Hair follicular keratinocyte (primary cell): ENCODE results near the gene RHBDL2. TPM values are rescaled to one million over a fixed set of nuclear protein-coding genes. Genes with fewer than 3 reads are reported as not detected.

ENCODE experiments used
- total RNA-seq: library from RNA; depleted of rRNA; stranded (reverse); fragments of >200 nt; gene quantifications from 2 replicates; pipeline ENCODE4 v1.2.3, GENCODE V29; 2015

RHBDL2 gene
- total RNA-seq: 3.9 and 8.7 TPM in 2 replicates

GRCh38 chr1:38941527-38942019 is at the start of gene RHBDL2:
Gene RHBDL2 (minus strand): TSS chr1:38941830. CDS start chr1:38919212, 22,618 bp downstream.

GRCh38 chr1:38990738-38991637 is 49.4 kb upstream of the RHBDL2 start, which contains the start of gene AKIRIN1:
Gene AKIRIN1 (plus strand): TSS chr1:38991276. CDS start chr1:38991381, 105 bp downstream.

GRCh38 chr1:38881487-38881886 is 60.1 kb downstream of the RHBDL2 start, which contains the start of gene GJA9:
Gene GJA9 (minus strand): TSS chr1:38881587. CDS start chr1:38876098, 5,489 bp downstream.

GRCh38 chr1:38873027-38873969 is 68.3 kb downstream of the RHBDL2 start, which contains the start of gene MYCBP:
Gene MYCBP (minus strand): TSS chr1:38873348. CDS start chr1:38873305, 43 bp downstream.

GRCh38 chr1:38859561-38860453 is 81.8 kb downstream of the RHBDL2 start, which contains the start of gene RRAGC:
Gene RRAGC (minus strand): TSS chr1:38859772. CDS start chr1:38859646, 126 bp downstream.

Other genes starting within 250 kb of the RHBDL2 start
- 10.1 and 10.9 TPM in 2 replicates for gene RRAGC, start 82.1 kb downstream of the RHBDL2 start, total RNA-seq
- 32.8 and 47.2 TPM in 2 replicates for gene MYCBP, start 68.5 kb downstream of the RHBDL2 start, total RNA-seq
- gene GJA9, start 60.2 kb downstream of the RHBDL2 start, total RNA-seq: 0.08 TPM in 1 of 2 replicates, not detected in the other
- 46.1 and 47.2 TPM in 2 replicates for gene AKIRIN1, start 49.4 kb upstream of the RHBDL2 start, total RNA-seq
- 485 and 577 TPM in 2 replicates for gene NDUFS5, start 84.5 kb upstream of the RHBDL2 start, total RNA-seq